ENCODE results near the gene DPY30. TPM values are rescaled to one million over a fixed set of nuclear protein-coding genes. Genes with fewer than 3 reads are reported as not detected.

The DPY30 gene
- total RNA-seq, 4 donors from 2014 or later, result 29.3 to 59.8 (median 36.2) TPM

DNA sequence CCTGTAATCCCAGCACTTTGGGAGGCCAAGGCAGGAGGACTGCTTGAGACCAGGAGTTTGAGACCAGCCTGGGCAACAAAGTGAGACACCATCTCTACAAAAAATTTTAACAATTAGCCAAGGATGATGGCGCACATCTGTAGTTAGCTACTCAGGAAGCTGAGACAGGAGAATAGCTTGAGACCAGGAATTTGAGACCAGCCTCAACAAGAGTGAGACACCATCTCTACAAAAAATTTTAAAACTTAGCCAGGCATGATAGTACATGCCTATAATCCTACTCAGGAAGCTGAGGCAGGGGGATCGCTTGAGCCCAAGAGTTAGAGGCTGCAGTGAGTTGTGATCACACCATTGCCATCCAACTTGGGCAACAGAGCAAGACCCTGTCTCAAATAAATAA lies 35.8 kb downstream of the DPY30 start:
- TF ChIP-seq POLR2A (IDR thresholded peaks at IDR 0.05), result no peak
- TF ChIP-seq, protein P1, sequence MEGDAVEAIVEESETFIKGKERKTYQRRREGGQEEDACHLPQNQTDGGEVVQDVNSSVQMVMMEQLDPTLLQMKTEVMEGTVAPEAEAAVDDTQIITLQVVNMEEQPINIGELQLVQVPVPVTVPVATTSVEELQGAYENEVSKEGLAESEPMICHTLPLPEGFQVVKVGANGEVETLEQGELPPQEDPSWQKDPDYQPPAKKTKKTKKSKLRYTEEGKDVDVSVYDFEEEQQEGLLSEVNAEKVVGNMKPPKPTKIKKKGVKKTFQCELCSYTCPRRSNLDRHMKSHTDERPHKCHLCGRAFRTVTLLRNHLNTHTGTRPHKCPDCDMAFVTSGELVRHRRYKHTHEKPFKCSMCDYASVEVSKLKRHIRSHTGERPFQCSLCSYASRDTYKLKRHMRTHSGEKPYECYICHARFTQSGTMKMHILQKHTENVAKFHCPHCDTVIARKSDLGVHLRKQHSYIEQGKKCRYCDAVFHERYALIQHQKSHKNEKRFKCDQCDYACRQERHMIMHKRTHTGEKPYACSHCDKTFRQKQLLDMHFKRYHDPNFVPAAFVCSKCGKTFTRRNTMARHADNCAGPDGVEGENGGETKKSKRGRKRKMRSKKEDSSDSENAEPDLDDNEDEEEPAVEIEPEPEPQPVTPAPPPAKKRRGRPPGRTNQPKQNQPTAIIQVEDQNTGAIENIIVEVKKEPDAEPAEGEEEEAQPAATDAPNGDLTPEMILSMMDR (IDR thresholded peaks at IDR 0.05 in 4 of 5, conservative IDR thresholded peaks at IDR 0.05 in 1 of 5), result no peak
- Histone ChIP-seq H3K36me3 (no peaks in the 10 kb centered on the region), H3K4me1 (peaks cover 20 to 43% of the 10 kb centered on the region in 2 donors), H3K4me3 (no peak overlapping the region), H3K27me3 (no peaks in the 10 kb centered on the region), H3K9me3 (no peaks in the 10 kb centered on the region), H3K27ac (no peak overlapping the region)
- no peak for ATAC-seq
- in situ Hi-C loops (cut with MboI; ENCODE audit: low sequenced_read_pairs in 4 of 4), result loop anchor here in 1 of 4 donors (10.0 kb wide), 1 partner anchor 61 kb away; the partner anchor contains the start of gene SPAST
- no peak for DNase-seq
- intact Hi-C loops (cut with DNase I; ENCODE audit: low total_unique reads), result no loop called here

DNA sequence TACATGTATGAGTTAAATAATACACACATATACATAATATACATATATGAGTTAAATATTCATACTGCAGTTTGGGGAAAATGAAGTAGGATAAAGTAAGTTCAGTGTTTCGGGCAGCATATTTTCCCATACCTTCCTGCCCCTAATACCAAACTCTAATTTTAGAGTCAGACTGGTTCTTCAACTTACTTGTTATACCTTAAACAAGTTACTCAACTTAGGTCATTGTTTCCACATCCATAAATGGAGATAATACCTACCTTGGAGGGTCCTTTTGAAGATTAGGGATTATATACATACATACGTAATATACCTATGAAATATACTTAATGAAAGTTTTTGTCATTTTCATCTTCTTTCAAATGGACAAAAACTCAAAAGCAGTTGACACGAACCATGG lies 37.2 kb downstream of the DPY30 start:
- no peak for ATAC-seq
- Histone ChIP-seq H3K27ac (no peak overlapping the region), H3K4me3 (no peak overlapping the region), H3K9me3 (no peaks in the 10 kb centered on the region), H3K27me3 (no peaks in the 10 kb centered on the region), H3K4me1 (peaks cover 13 to 31% of the 10 kb centered on the region in 2 donors), H3K36me3 (no peaks in the 10 kb centered on the region)
- in situ Hi-C loops (cut with MboI; ENCODE audit: low sequenced_read_pairs in 4 of 4) (loop anchor here in 1 of 4 donors (10.0 kb wide), 1 partner anchor 62 kb away; the partner anchor contains the start of gene SPAST), intact Hi-C loops (cut with DNase I; ENCODE audit: low total_unique reads) (no loop called here)
- TF ChIP-seq, protein P1 (IDR thresholded peaks at IDR 0.05 in 4 of 5, conservative IDR thresholded peaks at IDR 0.05 in 1 of 5), result no peak
- no peak for TF ChIP-seq POLR2A (IDR thresholded peaks at IDR 0.05)
- no peak for DNase-seq

DNA sequence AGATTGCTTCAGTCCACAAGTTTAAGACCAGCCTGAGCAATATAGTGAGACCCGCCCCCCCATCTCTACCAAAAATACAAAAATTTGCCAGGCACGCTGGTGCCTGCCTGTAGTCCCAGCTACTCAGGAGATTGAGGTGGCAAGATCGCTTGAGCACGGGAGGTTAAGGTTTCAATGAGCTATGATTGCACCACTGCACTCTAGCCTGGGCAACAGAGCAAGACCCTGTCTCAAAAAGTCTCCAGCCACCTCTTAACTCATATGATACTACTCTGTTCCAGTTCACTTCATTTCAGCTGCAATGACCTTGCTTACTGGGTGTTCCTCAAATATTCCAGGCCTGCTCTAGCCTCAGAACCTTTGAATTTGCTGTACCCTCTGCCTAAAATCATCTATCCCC lies 40.2 kb downstream of the DPY30 start:
- TF ChIP-seq, protein P1 (IDR thresholded peaks at IDR 0.05 in 4 of 5, conservative IDR thresholded peaks at IDR 0.05 in 1 of 5), result no peak
- TF ChIP-seq POLR2A (IDR thresholded peaks at IDR 0.05), result no peak
- DNase-seq (no peak), ATAC-seq (no peak)
- in situ Hi-C loops (cut with MboI; ENCODE audit: low sequenced_read_pairs in 4 of 4), result no loop called here
- Histone ChIP-seq H3K4me3 (no peak overlapping the region), H3K27ac (no peak overlapping the region), H3K36me3 (no peaks in the 10 kb centered on the region), H3K9me3 (no peaks in the 10 kb centered on the region), H3K27me3 (no peaks in the 10 kb centered on the region), H3K4me1 (peaks cover 10 to 15% of the 10 kb centered on the region in 2 donors)
- intact Hi-C loops (cut with DNase I; ENCODE audit: low total_unique reads), result no loop called here

DNA sequence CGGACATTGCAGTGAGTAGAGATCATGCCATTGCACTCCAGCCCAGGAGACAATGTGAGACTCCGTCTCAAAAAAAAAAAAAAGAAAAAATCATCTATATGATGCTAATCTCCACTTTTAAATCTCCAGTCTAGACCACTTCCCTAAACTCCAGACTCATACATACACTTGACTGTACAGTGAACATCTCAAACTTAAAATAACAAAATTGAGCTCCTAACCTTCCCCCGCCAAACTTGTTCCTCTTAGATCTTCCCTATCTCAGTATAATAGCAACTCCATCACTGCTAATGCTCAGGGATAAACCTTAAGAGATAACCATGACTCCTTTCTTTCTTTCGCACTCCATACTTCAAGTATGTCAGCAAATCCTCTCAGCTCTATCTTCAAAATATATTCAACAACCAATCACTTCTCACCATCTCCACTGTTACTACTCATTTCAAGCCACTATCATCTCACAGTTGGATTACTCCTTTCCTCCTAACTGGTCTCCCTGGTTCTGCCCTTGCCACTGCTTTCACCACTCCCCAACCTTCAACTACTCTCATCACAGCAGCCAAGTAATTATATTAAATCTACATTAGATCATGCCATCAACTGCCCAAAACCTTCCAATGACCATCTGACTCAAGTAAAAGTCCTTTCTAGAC lies 40.7 kb downstream of the DPY30 start:
- Histone ChIP-seq H3K36me3 (no peaks in the 10 kb centered on the region), H3K4me3 (no peak overlapping the region), H3K9me3 (no peaks in the 10 kb centered on the region), H3K27ac (no peak overlapping the region), H3K27me3 (no peaks in the 10 kb centered on the region), H3K4me1 (peaks cover 6 to 9% of the 10 kb centered on the region in 2 donors)
- TF ChIP-seq POLR2A (IDR thresholded peaks at IDR 0.05), result no peak
- TF ChIP-seq, protein P1 (IDR thresholded peaks at IDR 0.05 in 4 of 5, conservative IDR thresholded peaks at IDR 0.05 in 1 of 5), result no peak
- intact Hi-C loops (cut with DNase I; ENCODE audit: low total_unique reads) (no loop called here), in situ Hi-C loops (cut with MboI; ENCODE audit: low sequenced_read_pairs in 4 of 4) (no loop called here)
- ATAC-seq, result no peak
- no peak for DNase-seq

All from gastrocnemius medialis (tissue), 4 donors.